Sigmoid colon (tissue), 4 donors: ENCODE data around the gene POLD2.

ENCODE experiments used
- CTCF ChIP-seq, 4 experiments: fragments of 450-650 bp in 3 of 4; fragments of 200-600 bp in 1 of 4; IDR thresholded peaks; one replicate each; pipeline ENCODE4 v1.5.1; 2016 to 2019; ENCODE audit warnings: antibody characterized with exemption in 4 of 4, mild to moderate bottlenecking in 3 of 4, moderate library complexity in 2 of 4
- EP300 ChIP-seq, 4 donors: sonication (generic); formaldehyde crosslinking; IDR thresholded peaks; one replicate each; pipeline ENCODE4 v1.6.1; 2017; ENCODE audit warnings: antibody characterized with exemption in 4 of 4
- POLR2A ChIP-seq, 2 donors: fragments of 450-650 bp; IDR thresholded peaks; one replicate each; pipeline ENCODE4 v1.6.1; 2016; ENCODE audit warnings: antibody characterized with exemption in 2 of 2, mild to moderate bottlenecking in 2 of 2, moderate library complexity in 2 of 2
- POLR2AphosphoS5 ChIP-seq, 4 donors: sonication (generic); formaldehyde crosslinking; IDR thresholded peaks; one replicate each; pipeline ENCODE4 v1.6.1; 2017; ENCODE audit warnings: antibody characterized with exemption in 4 of 4

DNA sequence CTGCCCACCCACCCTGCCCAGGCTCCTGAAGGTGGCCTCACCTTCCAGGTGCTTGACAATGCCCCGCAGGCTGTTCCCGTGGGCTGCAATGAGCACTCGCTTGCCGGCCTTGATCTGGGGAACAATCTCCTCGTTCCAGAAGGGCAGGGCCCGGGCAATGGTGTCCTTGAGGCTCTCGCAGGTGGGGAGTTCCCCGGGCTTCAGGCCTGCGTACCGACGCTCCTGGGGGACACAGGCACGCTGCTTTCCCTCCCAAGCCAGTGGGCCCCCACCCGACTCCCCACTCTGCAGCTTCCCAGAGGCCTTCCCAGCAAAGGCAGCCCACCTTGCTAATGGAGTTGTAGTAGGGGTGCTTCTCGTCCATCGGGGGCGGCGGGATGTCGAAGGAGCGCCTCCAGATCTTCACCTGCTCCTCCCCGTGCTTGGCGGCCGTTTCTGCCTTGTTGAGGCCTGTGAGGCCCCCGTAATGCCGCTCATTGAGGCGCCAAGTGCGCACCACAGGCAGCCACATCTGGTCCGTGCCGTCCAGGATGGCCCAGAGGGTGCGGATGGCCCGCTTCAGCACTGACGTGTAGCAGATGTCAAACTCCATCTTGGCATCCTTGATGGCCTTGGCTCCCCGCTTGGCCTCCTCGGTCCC, 58.4 kb downstream of the POLD2 start:
- TF ChIP-seq CTCF (IDR thresholded peaks at IDR 0.05), result no peak
- TF ChIP-seq POLR2AphosphoS5 (IDR thresholded peaks at IDR 0.05), result no peak
- TF ChIP-seq EP300 (IDR thresholded peaks at IDR 0.05), result no peak
- no peak for TF ChIP-seq POLR2A (IDR thresholded peaks at IDR 0.05)
